Central memory CD8-positive, alpha-beta T cell (primary cell): ENCODE measurements around the gene PRPF40A.

ENCODE experiments used
- ATAC-seq: fragments of 150-1000 bp; cut with Tn5 transposase; replicated peaks from 2 replicates; pipeline ENCODE4 v1.10.0; 2022; ENCODE audit warnings: mild to moderate bottlenecking, moderate FRiP score, moderate number of reproducible peaks; ENCODE audit not compliant: poor library complexity, severe bottlenecking; ENCODE audit errors: extremely low read depth
- DNase-seq, 2 donors: peaks; one replicate each; pipeline ENCODE4 v3.0.0; 2021; ENCODE audit warnings: low spot score in 2 of 2
- H3K27ac Mint-ChIP-seq: one replicate; pipeline ENCODE4 v1.8.0; 2022; ENCODE audit warnings: low read depth, mild to moderate bottlenecking, moderate library complexity, mixed read lengths
- H3K27me3 Mint-ChIP-seq: one replicate; pipeline ENCODE4 v1.8.0; 2022; ENCODE audit warnings: mixed read lengths
- H3K36me3 Mint-ChIP-seq: one replicate; pipeline ENCODE4 v1.8.0; 2022; ENCODE audit warnings: mild to moderate bottlenecking, moderate library complexity, mixed read lengths; ENCODE audit not compliant: insufficient read depth
- H3K4me1 Mint-ChIP-seq: one replicate; pipeline ENCODE4 v1.8.0; 2022; ENCODE audit warnings: mixed read lengths
- H3K4me3 Mint-ChIP-seq: one replicate; pipeline ENCODE4 v1.8.0; 2022; ENCODE audit warnings: mild to moderate bottlenecking, moderate library complexity, mixed read lengths
- H3K9me3 Mint-ChIP-seq: one replicate; pipeline ENCODE4 v1.8.0; 2022; ENCODE audit warnings: mixed read lengths

The PRPF40A gene

GRCh38 chr2:152623076-152623740 is 94.1 kb downstream of the PRPF40A start:
- no peak for DNase-seq
- no peak for ATAC-seq
- peaks cover 2% of the 10 kb centered on the region for H3K36me3 Mint-ChIP-seq
- H3K4me1 Mint-ChIP-seq, result no peaks in the 10 kb centered on the region
- H3K9me3 Mint-ChIP-seq, result no peaks in the 10 kb centered on the region
- no peak overlapping the region for H3K4me3 Mint-ChIP-seq
- H3K27me3 Mint-ChIP-seq, result peaks cover 56% of the 10 kb centered on the region
- H3K27ac Mint-ChIP-seq, result no peak overlapping the region

GRCh38 chr2:152622219-152622618 is 95.0 kb downstream of the PRPF40A start:
- no peak for DNase-seq
- Mint-ChIP-seq H3K4me1 (no peaks in the 10 kb centered on the region), H3K4me3 (no peak overlapping the region), H3K9me3 (no peaks in the 10 kb centered on the region), H3K27me3 (peaks cover 50% of the 10 kb centered on the region), H3K36me3 (peaks cover 2% of the 10 kb centered on the region), H3K27ac (no peak overlapping the region)
- ATAC-seq, result no peak

DNA sequence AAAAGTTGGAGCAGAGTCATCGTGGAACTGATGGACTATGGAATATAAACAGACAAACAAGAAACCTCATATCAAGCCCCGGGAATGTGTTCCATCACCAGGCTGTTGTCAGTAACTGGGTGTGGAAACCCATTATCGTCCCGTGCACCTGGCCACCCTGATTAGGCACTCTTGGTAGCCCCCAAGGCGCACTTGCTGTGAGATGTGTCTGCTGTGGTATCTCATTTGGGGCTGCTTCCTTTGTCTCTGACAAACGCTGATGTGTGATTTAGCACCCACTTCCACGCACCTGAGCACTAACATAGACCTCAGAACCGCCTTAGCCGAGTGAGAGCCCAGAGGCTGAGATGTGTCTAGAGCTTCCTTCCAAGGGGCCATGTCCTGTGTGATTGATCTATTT is 96.3 kb downstream of the PRPF40A start:
- Mint-ChIP-seq H3K27me3 (peaks cover 50% of the 10 kb centered on the region), H3K36me3 (peaks cover 2% of the 10 kb centered on the region), H3K4me3 (no peak overlapping the region), H3K4me1 (no peaks in the 10 kb centered on the region), H3K27ac (no peak overlapping the region), H3K9me3 (no peaks in the 10 kb centered on the region)
- DNase-seq, result no peak
- ATAC-seq, result no peak

DNA sequence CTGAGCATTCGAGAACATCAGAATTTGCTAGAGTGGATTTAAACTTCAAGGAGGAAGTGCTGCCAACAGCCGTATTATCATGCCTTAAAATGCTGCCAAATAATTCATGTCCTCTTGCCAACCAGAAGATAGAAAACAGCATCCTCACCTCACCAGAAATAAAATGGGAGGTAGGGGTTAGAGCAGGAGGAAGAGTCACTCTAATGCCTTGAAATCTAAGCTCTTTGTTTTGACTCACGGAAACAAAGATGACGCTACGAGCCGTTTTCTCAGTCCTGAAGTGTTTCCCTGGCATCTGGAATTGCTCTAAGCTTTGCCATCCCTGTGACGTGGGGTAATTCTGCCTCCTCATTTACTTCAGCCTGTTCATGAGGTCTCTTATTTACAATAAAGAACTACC is 97.1 kb downstream of the PRPF40A start:
- no peak overlapping the region for H3K27ac Mint-ChIP-seq
- H3K27me3 Mint-ChIP-seq, result peaks cover 42% of the 10 kb centered on the region
- no peak overlapping the region for H3K4me3 Mint-ChIP-seq
- H3K36me3 Mint-ChIP-seq, result peaks cover 2% of the 10 kb centered on the region
- DNase-seq, result no peak
- ATAC-seq, result no peak
- H3K9me3 Mint-ChIP-seq, result no peaks in the 10 kb centered on the region
- no peaks in the 10 kb centered on the region for H3K4me1 Mint-ChIP-seq

DNA sequence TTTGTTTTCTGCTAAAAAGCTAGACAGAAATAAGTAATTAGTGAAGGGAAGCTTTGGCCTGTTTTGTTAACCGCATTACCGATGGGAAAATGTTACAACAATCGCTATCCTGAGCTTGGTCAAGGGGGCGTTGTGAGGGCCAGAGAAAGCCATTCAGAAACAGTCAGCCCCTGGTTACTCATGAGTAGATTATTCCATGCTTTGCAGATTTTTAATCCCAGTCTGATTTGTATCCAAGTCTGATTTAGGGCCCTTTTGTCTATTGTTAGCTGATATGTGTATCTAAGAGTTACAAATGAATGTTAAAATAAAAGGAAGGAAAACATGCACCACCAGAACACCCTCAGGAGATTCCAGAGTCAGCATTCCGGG is 99.1 kb downstream of the PRPF40A start:
- H3K4me3 Mint-ChIP-seq, result no peak overlapping the region
- DNase-seq (no peak), ATAC-seq (no peak)
- H3K4me1 Mint-ChIP-seq, result no peaks in the 10 kb centered on the region
- no peak overlapping the region for H3K27ac Mint-ChIP-seq
- no peaks in the 10 kb centered on the region for H3K9me3 Mint-ChIP-seq
- peaks cover 2% of the 10 kb centered on the region for H3K36me3 Mint-ChIP-seq
- H3K27me3 Mint-ChIP-seq, result peaks cover 40% of the 10 kb centered on the region

- Mint-ChIP-seq H3K9me3 (no peaks in the 10 kb centered on the region), H3K4me1 (no peaks in the 10 kb centered on the region), H3K27ac (no peak overlapping the region), H3K36me3 (peaks cover 3% of the 10 kb centered on the region), H3K4me3 (no peak overlapping the region), H3K27me3 (peaks cover 36% of the 10 kb centered on the region)
- ATAC-seq (no peak), DNase-seq (no peak)
Observed at GRCh38 chr2:152617456-152618192, 99.6 kb downstream of the PRPF40A start.

- Mint-ChIP-seq H3K9me3 (no peaks in the 10 kb centered on the region), H3K4me1 (peaks cover 8% of the 10 kb centered on the region), H3K36me3 (peaks cover 2% of the 10 kb centered on the region), H3K27me3 (peaks cover 12% of the 10 kb centered on the region), H3K4me3 (no peak overlapping the region), H3K27ac (no peak overlapping the region)
- no peak for ATAC-seq
- DNase-seq, result no peak
Observed at GRCh38 chr2:152615177-152615576, 102.1 kb downstream of the PRPF40A start.

- ATAC-seq, result no peak
- Mint-ChIP-seq H3K9me3 (no peaks in the 10 kb centered on the region), H3K36me3 (peaks cover 2% of the 10 kb centered on the region), H3K4me1 (peaks cover 8% of the 10 kb centered on the region), H3K4me3 (no peak overlapping the region), H3K27me3 (no peaks in the 10 kb centered on the region), H3K27ac (no peak overlapping the region)
- DNase-seq, result no peak
Observed at GRCh38 chr2:152613235-152613634, 104.0 kb downstream of the PRPF40A start.

DNA sequence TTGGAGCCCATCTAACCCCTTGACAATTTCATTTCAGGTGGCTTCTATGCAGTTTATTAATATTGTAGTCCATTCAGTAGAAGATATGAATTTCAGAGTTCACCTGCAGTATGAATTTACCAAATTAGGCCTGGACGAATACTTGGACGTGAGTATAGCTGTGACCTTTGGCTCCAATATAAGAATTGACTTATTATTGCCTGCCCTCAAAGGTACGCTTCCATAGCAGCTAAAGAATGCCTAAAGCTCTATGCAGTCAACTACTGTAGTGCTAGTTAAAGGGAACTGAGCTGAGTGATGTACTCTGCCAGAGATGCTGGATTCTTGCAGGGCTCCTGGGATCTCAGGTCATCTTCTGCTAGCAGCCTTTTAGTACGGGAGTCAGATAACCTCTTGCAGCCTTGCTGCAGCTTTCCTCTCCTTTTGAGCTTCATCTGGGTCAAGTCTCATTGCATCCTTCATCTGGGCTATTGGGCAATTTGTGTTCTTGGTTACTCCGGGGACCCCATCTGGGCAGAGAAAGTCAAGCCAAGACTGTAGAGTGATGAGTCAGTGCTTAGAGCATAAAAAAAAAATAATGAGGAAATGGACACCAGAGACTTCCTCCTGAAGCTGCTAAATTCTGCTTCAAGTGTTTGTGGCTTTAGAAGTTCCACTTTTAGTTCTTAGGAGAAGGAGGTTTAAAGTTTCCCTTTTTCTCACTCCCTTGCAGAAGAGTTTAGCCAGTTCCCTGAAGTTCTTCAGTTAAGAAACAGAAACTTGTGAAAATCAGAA is 105.6 kb downstream of the PRPF40A start:
- peaks cover 2% of the 10 kb centered on the region for H3K36me3 Mint-ChIP-seq
- ATAC-seq (peak; percentile 65), DNase-seq (no peak)
- H3K27me3 Mint-ChIP-seq, result no peaks in the 10 kb centered on the region
- H3K27ac Mint-ChIP-seq, result no peak overlapping the region
- no peaks in the 10 kb centered on the region for H3K9me3 Mint-ChIP-seq
- peaks cover 8% of the 10 kb centered on the region for H3K4me1 Mint-ChIP-seq
- H3K4me3 Mint-ChIP-seq, result peak overlapping the region; percentile 36

GRCh38 chr2:152609699-152610098 is 107.6 kb downstream of the PRPF40A start:
- no peak for ATAC-seq
- peaks cover 8% of the 10 kb centered on the region for H3K4me1 Mint-ChIP-seq

GRCh38 chr2:152609154-152609553 is 108.1 kb downstream of the PRPF40A start:
- H3K27ac Mint-ChIP-seq, result no peak overlapping the region
- DNase-seq, result no peak
- no peaks in the 10 kb centered on the region for H3K9me3 Mint-ChIP-seq
- peaks cover 8% of the 10 kb centered on the region for H3K4me1 Mint-ChIP-seq
- no peak for ATAC-seq
- no peak overlapping the region for H3K4me3 Mint-ChIP-seq
- H3K36me3 Mint-ChIP-seq, result peaks cover 2% of the 10 kb centered on the region
- H3K27me3 Mint-ChIP-seq, result no peaks in the 10 kb centered on the region

More at GRCh38 chr2:152609699-152610098, 107.6 kb downstream of the PRPF40A start:
- Mint-ChIP-seq H3K36me3 (peaks cover 2% of the 10 kb centered on the region), H3K4me3 (no peak overlapping the region), H3K9me3 (no peaks in the 10 kb centered on the region), H3K27me3 (no peaks in the 10 kb centered on the region), H3K27ac (no peak overlapping the region)
- DNase-seq, result no peak

GRCh38 chr2:152607793-152608300 is 109.4 kb downstream of the PRPF40A start:
- Mint-ChIP-seq H3K27ac (no peak overlapping the region), H3K27me3 (peaks cover 6% of the 10 kb centered on the region), H3K9me3 (no peaks in the 10 kb centered on the region), H3K36me3 (peaks cover 2% of the 10 kb centered on the region), H3K4me3 (no peak overlapping the region), H3K4me1 (peaks cover 8% of the 10 kb centered on the region)
- no peak for ATAC-seq
- DNase-seq, result no peak
